Measurements from ENCODE around the gene NRG4. TPM values are rescaled to one million over a fixed set of nuclear protein-coding genes. Genes with fewer than 3 reads are reported as not detected.

The NRG4 gene
- total and polyA plus RNA-seq, 9 of the 15 experiments (the other 6 are each of a cell fraction or from before 2014, with no cell fraction given): 0.33 to 2.5 (median 0.76) TPM

DNA sequence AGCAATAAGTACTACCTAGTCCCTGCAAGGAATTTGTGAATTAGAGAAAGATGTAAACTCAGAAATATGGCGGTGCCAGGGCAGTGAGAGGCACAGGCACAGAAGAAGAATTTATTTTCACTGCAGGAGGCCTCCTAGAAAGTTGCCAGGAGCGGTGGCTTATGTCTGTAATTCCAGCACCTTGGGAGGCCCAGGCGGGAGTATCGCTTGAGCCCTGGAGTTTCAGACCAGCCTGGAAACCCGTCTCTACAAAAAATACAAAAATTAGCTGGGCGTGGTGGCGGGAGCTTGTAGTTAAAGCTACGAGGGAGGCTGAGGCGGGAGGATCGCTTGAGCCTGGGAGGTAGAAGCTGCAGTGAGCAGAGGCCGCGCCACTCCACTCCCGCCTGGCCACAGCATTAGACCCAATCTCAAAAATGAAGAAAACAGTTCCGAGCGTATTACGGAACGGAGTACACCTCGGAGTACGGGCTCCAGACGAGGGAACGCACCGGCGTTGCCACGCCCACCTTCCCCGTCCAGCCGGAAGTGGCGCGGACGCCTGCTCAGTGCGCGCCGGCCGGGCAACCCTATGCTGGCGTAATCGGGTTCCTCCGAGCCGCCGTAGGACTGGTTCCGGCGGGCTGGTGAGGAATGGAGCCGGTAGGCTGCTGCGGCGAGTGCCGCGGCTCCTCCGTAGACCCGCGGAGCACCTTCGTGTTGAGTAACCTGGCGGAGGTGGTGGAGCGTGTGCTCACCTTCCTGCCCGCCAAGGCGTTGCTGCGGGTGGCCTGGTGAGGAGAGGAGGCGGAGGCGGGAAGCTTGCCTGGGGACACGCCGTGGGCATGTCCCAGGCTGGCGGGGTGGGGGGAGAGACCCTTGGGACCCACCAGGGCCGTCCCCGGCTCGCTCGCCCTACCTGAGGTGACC, 108.6 kb downstream of the NRG4 start, which contains the start of gene FBXO22 (continued):
- TF ChIP-seq, protein P1, sequence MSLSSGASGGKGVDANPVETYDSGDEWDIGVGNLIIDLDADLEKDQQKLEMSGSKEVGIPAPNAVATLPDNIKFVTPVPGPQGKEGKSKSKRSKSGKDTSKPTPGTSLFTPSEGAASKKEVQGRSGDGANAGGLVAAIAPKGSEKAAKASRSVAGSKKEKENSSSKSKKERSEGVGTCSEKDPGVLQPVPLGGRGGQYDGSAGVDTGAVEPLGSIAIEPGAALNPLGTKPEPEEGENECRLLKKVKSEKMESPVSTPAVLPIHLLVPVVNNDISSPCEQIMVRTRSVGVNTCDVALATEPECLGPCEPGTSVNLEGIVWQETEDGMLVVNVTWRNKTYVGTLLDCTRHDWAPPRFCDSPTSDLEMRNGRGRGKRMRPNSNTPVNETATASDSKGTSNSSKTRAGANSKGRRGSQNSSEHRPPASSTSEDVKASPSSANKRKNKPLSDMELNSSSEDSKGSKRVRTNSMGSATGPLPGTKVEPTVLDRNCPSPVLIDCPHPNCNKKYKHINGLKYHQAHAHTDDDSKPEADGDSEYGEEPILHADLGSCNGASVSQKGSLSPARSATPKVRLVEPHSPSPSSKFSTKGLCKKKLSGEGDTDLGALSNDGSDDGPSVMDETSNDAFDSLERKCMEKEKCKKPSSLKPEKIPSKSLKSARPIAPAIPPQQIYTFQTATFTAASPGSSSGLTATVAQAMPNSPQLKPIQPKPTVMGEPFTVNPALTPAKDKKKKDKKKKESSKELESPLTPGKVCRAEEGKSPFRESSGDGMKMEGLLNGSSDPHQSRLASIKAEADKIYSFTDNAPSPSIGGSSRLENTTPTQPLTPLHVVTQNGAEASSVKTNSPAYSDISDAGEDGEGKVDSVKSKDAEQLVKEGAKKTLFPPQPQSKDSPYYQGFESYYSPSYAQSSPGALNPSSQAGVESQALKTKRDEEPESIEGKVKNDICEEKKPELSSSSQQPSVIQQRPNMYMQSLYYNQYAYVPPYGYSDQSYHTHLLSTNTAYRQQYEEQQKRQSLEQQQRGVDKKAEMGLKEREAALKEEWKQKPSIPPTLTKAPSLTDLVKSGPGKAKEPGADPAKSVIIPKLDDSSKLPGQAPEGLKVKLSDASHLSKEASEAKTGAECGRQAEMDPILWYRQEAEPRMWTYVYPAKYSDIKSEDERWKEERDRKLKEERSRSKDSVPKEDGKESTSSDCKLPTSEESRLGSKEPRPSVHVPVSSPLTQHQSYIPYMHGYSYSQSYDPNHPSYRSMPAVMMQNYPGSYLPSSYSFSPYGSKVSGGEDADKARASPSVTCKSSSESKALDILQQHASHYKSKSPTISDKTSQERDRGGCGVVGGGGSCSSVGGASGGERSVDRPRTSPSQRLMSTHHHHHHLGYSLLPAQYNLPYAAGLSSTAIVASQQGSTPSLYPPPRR (CRISPR knock-in tag; IDR thresholded peaks at IDR 0.05; ENCODE audit: borderline replicate concordance): peak; percentile 70; the same call in 1 of the 2 replicates
- TF ChIP-seq, protein P2, sequence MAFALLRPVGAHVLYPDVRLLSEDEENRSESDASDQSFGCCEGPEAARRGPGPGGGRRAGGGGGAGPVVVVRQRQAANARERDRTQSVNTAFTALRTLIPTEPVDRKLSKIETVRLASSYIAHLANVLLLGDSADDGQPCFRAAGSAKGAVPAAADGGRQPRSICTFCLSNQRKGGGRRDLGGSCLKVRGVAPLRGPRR (CRISPR knock-in tag; IDR thresholded peaks at IDR 0.05): no peak
- TF ChIP-seq XRCC5 (IDR thresholded peaks at IDR 0.05; ENCODE audit: low read depth, low read length) (peak; percentile 92), TOE1 (IDR thresholded peaks at IDR 0.05; ENCODE audit: borderline replicate concordance) (peak; percentile 77; the same call in 1 of the 2 replicates), TOE1 (CRISPR knock-in tag; IDR thresholded peaks at IDR 0.05; ENCODE audit: borderline replicate concordance, low read depth) (0 out of 2 replicates have a peak, but pooled peaks have one; percentile 33), NCOA4 (IDR thresholded peaks at IDR 0.05; ENCODE audit: partially characterized antibody) (no peak), BRF1 (IDR thresholded peaks at IDR 0.05; ENCODE audit: borderline replicate concordance, extremely low read depth, insufficient read length) (no peak), DDX20 (tag; IDR thresholded peaks at IDR 0.05; ENCODE audit: low read depth) (no peak), MED1 (CRISPR knock-in tag; IDR thresholded peaks at IDR 0.05; ENCODE audit: borderline replicate concordance) (no peak), HLTF (IDR thresholded peaks at IDR 0.05) (no peak), ARNT (IDR thresholded peaks at IDR 0.05) (0 out of 4 replicates have a peak, but pooled peaks of 1 of the 2 experiments have one; percentile 33), RBM34 (IDR thresholded peaks at IDR 0.05; ENCODE audit: borderline replicate concordance, insufficient read depth, low read length) (no peak), CHD1 (IDR thresholded peaks at IDR 0.05; ENCODE audit: low read length) (no peak), RFX1 (IDR thresholded peaks at IDR 0.05) (peak; percentile 27; the same call in 1 of the 2 replicates)
- TF ChIP-seq, protein P3, sequence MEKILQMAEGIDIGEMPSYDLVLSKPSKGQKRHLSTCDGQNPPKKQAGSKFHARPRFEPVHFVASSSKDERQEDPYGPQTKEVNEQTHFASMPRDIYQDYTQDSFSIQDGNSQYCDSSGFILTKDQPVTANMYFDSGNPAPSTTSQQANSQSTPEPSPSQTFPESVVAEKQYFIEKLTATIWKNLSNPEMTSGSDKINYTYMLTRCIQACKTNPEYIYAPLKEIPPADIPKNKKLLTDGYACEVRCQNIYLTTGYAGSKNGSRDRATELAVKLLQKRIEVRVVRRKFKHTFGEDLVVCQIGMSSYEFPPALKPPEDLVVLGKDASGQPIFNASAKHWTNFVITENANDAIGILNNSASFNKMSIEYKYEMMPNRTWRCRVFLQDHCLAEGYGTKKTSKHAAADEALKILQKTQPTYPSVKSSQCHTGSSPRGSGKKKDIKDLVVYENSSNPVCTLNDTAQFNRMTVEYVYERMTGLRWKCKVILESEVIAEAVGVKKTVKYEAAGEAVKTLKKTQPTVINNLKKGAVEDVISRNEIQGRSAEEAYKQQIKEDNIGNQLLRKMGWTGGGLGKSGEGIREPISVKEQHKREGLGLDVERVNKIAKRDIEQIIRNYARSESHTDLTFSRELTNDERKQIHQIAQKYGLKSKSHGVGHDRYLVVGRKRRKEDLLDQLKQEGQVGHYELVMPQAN (IDR thresholded peaks at IDR 0.05; ENCODE audit: borderline replicate concordance): peak; percentile 80; the same call in 1 of the 2 replicates
- TF ChIP-seq, protein P4, sequence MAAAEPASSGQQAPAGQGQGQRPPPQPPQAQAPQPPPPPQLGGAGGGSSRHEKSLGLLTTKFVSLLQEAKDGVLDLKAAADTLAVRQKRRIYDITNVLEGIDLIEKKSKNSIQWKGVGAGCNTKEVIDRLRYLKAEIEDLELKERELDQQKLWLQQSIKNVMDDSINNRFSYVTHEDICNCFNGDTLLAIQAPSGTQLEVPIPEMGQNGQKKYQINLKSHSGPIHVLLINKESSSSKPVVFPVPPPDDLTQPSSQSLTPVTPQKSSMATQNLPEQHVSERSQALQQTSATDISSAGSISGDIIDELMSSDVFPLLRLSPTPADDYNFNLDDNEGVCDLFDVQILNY (CRISPR knock-in tag; IDR thresholded peaks at IDR 0.05): peak; percentile 58; the same call in 1 of the 2 replicates
- TF ChIP-seq, protein P5, sequence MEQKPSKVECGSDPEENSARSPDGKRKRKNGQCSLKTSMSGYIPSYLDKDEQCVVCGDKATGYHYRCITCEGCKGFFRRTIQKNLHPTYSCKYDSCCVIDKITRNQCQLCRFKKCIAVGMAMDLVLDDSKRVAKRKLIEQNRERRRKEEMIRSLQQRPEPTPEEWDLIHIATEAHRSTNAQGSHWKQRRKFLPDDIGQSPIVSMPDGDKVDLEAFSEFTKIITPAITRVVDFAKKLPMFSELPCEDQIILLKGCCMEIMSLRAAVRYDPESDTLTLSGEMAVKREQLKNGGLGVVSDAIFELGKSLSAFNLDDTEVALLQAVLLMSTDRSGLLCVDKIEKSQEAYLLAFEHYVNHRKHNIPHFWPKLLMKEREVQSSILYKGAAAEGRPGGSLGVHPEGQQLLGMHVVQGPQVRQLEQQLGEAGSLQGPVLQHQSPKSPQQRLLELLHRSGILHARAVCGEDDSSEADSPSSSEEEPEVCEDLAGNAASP (IDR thresholded peaks at IDR 0.05): no peak
